GM12872 (cell line): Measurements from ENCODE around the gene PLEKHA8.

Source experiments
- TF ChIP-seq, protein P1 (sequence below): IDR thresholded peaks from 3 replicates; pipeline ENCODE4 v1.5.1; 2011; ENCODE audit warnings: low read depth, mild to moderate bottlenecking, low read length, moderate library complexity; ENCODE audit not compliant: insufficient read depth

PLEKHA8 gene

DNA sequence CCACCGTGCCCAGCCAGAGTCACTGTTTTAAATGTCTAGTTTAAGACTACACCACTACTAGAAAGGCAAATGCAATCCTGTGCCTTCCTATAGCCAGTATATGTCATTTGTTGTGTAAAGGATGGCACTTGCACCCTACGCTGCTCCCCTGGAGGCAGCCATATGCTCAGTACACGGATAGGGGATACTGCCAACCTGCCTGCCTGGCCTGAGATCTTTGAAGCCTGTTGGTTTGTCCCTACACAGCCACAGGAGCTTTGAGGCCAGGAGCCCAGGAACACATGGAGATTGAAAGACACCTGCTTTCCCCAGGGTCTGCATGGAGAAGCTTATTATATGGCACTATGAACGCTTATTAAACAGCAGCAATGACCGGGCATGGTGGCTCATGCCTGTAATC is 36.3 kb upstream of the PLEKHA8 start:
- TF ChIP-seq, protein P1, sequence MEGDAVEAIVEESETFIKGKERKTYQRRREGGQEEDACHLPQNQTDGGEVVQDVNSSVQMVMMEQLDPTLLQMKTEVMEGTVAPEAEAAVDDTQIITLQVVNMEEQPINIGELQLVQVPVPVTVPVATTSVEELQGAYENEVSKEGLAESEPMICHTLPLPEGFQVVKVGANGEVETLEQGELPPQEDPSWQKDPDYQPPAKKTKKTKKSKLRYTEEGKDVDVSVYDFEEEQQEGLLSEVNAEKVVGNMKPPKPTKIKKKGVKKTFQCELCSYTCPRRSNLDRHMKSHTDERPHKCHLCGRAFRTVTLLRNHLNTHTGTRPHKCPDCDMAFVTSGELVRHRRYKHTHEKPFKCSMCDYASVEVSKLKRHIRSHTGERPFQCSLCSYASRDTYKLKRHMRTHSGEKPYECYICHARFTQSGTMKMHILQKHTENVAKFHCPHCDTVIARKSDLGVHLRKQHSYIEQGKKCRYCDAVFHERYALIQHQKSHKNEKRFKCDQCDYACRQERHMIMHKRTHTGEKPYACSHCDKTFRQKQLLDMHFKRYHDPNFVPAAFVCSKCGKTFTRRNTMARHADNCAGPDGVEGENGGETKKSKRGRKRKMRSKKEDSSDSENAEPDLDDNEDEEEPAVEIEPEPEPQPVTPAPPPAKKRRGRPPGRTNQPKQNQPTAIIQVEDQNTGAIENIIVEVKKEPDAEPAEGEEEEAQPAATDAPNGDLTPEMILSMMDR = no peak

GRCh38 chr7:29993140-29993539 is 35.1 kb upstream of the PLEKHA8 start:
- TF ChIP-seq, protein P1 = no peak

DNA sequence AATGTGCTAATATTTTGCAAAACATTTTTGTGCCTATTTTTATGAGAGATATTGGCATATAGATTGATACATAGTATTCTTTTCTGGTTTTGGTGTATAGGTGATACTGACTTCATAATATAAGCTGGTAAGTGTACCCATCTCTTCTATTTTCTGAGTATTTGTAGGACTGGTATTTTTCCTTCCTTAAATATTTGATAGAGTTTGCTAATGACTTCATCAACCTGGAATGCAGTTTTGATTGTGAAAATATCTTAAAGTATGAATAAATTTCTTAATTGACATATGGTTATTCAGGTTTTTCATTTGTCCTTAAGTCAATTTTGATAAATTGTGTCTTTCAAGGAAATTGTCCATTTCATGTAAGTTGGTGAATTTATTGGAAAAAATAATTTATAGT is 32.6 kb upstream of the PLEKHA8 start:
- TF ChIP-seq, protein P1 = no peak

DNA sequence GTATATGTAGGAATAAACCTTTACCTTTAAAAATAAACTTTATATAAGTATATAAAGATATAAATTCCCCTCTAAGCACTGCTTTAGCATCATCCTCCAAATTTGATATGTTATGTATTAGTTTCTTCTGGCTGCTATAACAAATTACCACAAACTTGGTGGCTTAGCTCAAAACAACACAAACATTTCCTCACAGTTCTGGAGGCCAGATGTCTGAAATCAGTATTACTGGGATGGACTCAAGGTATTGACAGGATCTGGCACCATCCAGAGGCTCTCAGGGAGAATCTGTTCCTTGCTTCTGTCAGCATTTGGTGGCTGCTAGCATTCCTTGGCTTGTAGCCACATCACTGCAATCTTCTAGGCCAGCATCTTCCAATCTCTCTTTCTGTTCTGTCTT is 31.9 kb upstream of the PLEKHA8 start:
- TF ChIP-seq, protein P1 = no peak

GRCh38 chr7:29998489-29998888 is 29.7 kb upstream of the PLEKHA8 start:
- TF ChIP-seq, protein P1 = no peak

DNA sequence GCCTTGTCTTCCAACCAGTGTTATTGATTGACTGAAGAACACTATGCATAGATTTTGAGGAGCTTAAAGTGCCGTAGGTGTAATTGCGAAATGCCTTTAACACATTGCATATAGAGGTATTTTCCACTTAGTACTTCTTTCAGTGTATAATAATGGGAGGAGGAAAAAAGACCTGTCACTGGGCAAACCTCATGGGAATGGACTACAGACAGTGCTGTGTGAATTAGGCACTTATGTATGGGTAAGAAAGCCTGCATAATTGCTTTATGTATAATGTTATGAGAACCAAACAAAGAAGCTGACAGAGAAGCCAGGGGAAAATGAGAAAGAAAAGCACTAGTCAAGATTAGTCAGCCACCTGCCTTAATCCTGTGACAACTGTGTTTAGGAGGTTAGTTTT is 26.2 kb upstream of the PLEKHA8 start:
- TF ChIP-seq, protein P1 = no peak

GRCh38 chr7:30003098-30003497 is 25.1 kb upstream of the PLEKHA8 start:
- TF ChIP-seq, protein P1 = no peak

- TF ChIP-seq, protein P1 = no peak
These were observed 22.7 kb upstream of the PLEKHA8 start for GRCh38 chr7:30005464-30005863.
